GM13976 (cell line): ENCODE results near the gene ROGDI.

Source experiments
- DNase-seq: peaks from one replicate; pipeline ENCODE4 v3.0.0; 2012; ENCODE audit warnings: low spot score
- CTCF ChIP-seq: IDR thresholded peaks from 2 replicates; pipeline ENCODE4 v1.5.1; 2012; ENCODE audit warnings: borderline replicate concordance, mild to moderate bottlenecking; ENCODE audit not compliant: insufficient read depth; ENCODE audit errors: extremely low read depth, missing control alignments, control extremely low read depth
- in situ Hi-C: fragments of 300-500 bp; cut with MboI; formaldehyde crosslinking; loops from one replicate; pipeline ENCODE4 v1.12.0; 2022; ENCODE audit warnings: low sequenced_read_pairs, mixed read lengths, inconsistent platforms; ENCODE audit not compliant: unreplicated experiment

The ROGDI gene

GRCh38 chr16:4780235-4780634 lies 22.2 kb downstream of the ROGDI start:
- no peak for TF ChIP-seq CTCF
- in situ Hi-C loops: no loop called here
- no peak for DNase-seq

- in situ Hi-C loops: no loop called here
- TF ChIP-seq CTCF: no peak
- DNase-seq: no peak
Observed at GRCh38 chr16:4778050-4778392, 24.4 kb downstream of the ROGDI start.

- in situ Hi-C loops: no loop called here
- TF ChIP-seq CTCF: no peak
- no peak for DNase-seq
Observed at GRCh38 chr16:4777339-4778049, 24.9 kb downstream of the ROGDI start.

GRCh38 chr16:4776141-4776705 lies 26.2 kb downstream of the ROGDI start:
- in situ Hi-C loops: no loop called here
- no peak for DNase-seq
- no peak for TF ChIP-seq CTCF

GRCh38 chr16:4775005-4775404 lies 27.4 kb downstream of the ROGDI start:
- no peak for TF ChIP-seq CTCF
- DNase-seq: no peak
- in situ Hi-C loops: no loop called here

GRCh38 chr16:4772351-4772750 lies 30.1 kb downstream of the ROGDI start:
- TF ChIP-seq CTCF: no peak
- DNase-seq: no peak
- in situ Hi-C loops: no loop called here
